ENCODE results near the gene ZNF462. TPM values are rescaled to one million over a fixed set of nuclear protein-coding genes. Genes with fewer than 3 reads are reported as not detected.
"Not testable (repeated sequence)": the region's sequence is repeated elsewhere in the genome, so short reads cannot be mapped to it uniquely, and the experiment has no call there.

Gene ZNF462
- total RNA-seq, 1 donor from 2014 or later: 21.1 TPM

- DNase-seq (ENCODE audit: missing footprints) (no peak), ATAC-seq (no peak)
- intact Hi-C loops (cut with DNase I): no loop called here
Observed at GRCh38 chr9:106970219-106970975, 107.4 kb downstream of the ZNF462 start.

- DNase-seq (ENCODE audit: missing footprints) (no peak), ATAC-seq (no peak)
- intact Hi-C loops (cut with DNase I): no loop called here
Observed at GRCh38 chr9:106970976-106971457, 108.1 kb downstream of the ZNF462 start.

DNA sequence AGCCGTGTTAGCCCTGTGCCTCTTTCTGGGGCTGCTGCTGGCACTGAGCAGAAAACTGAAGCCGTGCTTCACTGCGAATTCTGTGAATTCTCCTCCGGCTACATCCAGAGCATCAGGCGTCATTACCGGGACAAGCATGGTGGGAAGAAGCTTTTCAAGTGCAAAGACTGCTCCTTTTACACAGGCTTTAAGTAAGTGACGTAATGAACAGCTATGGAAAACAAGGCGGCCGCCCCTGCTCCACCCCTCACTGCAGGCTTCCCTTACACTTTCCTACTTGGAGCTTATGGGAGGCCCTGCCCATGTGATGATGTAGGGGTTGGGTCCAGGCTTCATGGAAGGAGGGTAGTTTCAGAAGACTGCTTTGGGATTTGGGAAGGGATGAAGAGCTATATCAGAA, 109.1 kb downstream of the ZNF462 start:
- DNase-seq (ENCODE audit: missing footprints) (no peak), ATAC-seq (no peak)
- intact Hi-C loops (cut with DNase I): no loop called here

GRCh38 chr9:106974341-106974740, 111.4 kb downstream of the ZNF462 start:
- intact Hi-C loops (cut with DNase I): no loop called here
- DNase-seq (ENCODE audit: missing footprints): no peak
- no peak for ATAC-seq

DNA sequence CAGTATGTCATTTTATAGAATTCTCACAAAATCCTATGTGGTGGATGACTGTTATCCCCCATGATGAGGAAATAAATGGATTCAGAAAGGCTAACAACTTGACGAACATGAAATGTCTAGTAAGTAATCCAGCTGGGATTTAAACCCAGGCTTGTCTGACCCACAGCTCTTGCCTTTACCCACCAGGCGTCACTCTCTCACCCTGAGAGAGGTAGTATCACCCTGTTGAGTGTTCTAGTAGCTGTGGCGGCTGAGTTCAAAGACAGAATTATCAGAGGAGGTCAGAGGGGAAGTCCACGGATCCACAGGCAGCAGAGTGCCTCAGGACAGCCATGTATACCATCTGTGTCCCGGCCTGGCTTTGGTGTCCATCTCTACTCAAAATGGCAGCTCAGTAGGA, 113.8 kb downstream of the ZNF462 start:
- ATAC-seq (no peak), DNase-seq (ENCODE audit: missing footprints) (no peak)
- intact Hi-C loops (cut with DNase I): no loop called here

DNA sequence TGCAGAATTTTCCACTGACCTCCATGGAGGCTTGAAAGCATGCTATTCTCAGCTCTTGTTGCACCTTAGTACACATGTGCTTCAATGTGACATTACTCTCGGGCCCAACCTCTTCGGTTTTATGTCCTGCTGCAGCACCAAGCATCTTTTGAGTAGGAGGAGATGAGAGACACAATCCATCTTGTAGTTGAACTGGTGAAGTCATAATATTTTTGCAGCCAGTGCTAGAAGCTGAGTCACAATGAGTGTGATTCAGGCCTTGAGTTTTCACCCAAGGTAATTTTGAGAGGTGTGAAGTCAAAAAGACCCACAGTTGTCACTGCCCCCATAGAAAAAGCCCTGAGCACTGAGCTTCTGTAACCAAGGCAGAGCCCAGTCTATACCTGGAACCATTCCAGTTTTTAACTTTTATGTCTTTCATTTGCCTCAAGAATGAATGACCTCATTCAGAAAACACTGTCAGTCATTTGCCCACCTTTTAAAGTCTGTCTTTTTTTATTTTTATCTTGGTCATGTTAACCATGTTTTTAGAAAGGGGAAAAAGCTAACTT, 117.7 kb downstream of the ZNF462 start:
- ATAC-seq: no peak
- DNase-seq (ENCODE audit: missing footprints): no peak
- intact Hi-C loops (cut with DNase I): loop anchor here (1.0 kb wide), 1 partner anchor 17 kb away; no protein-coding TSS in a partner anchor

DNA sequence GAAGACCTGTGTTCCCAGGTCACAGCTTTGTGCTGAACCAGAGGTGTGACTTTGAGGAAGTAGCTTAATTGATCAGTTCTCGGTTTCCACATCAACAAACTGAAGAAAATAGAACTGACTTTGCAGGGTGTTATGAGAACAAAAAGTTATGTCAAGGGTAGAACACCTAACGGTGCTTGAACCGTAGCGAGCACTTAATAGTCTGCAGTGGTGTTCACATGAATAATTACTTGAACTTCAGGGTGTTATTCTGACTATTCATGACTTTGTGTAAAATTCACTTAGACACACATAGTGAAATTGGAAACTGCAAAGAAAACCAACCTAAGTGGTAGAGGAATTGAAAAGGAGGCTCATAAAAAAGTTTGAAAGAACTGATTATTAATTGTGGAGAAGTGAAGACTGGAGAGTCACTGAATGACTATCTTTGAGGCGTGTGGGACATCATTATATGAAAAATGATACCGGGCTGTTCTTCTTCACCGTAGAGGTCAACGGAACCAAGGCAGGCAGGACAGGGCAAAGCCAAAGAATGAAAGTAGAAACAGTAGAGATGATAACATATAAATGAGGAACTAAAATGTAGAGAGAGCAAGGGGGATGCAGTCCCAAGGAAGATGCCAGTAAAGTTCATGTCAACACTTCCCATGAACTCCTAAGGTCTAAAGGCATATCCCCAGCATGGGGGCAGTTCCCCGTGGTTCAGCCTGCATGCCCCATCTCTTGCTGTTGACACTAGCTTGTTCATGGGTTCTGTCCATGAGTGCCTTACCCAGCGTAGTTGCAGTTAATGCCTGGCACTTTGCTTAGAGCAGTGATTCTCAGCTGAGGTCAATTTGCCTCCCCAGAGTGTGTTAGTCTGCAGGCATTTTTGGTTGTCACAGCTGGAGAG, 118.7 kb downstream of the ZNF462 start:
- no peak for DNase-seq (ENCODE audit: missing footprints)
- intact Hi-C loops (cut with DNase I): no loop called here
- ATAC-seq: no peak

DNA sequence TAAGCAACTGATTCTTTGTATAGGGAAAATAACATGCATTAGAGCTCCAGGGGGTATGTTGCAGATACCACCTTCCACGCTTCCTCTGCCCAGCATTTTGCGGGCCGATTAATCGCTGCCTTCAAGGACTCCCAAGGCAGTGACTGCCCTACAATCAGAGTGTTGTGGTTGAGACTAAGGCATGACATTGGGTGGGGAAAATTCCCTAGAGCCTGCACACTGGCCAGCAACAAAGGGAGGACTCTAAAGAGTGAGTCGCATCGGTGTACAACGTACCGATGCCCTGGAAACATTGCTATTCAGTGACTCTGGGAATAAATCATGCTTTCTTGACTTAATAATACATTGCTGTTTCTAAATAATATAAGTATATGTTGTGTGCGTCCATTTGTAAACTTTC, 119.7 kb downstream of the ZNF462 start:
- intact Hi-C loops (cut with DNase I): no loop called here
- no peak for DNase-seq (ENCODE audit: missing footprints)
- ATAC-seq: no peak

DNA sequence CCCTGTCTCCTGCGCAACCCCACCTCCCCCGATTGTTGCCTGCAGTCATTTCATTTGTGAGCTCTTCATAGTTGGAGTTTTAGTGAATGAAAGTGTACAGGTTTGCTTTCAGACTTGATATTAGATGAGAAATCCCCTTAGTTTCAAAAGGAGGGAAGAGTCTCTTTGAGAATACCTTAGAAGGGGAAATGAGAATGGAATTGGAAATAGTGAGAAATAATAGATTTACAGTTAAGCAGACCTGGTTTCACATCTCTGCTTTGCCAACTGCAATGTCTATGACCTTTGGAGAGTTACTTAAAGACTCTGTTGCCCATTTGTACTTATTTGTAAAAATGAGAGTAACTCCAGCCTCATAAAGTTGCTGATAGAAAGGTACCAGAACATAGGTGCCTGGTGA, 120.4 kb downstream of the ZNF462 start:
- intact Hi-C loops (cut with DNase I): no loop called here
- DNase-seq (ENCODE audit: missing footprints): no peak

GRCh38 chr9:106989904-106990303, 126.9 kb downstream of the ZNF462 start:
- DNase-seq (ENCODE audit: missing footprints); ATAC-seq; intact Hi-C loops (cut with DNase I): not testable (repeated sequence)

More for the DNA sequence above, 120.4 kb downstream of the ZNF462 start:
- no peak for ATAC-seq

DNA sequence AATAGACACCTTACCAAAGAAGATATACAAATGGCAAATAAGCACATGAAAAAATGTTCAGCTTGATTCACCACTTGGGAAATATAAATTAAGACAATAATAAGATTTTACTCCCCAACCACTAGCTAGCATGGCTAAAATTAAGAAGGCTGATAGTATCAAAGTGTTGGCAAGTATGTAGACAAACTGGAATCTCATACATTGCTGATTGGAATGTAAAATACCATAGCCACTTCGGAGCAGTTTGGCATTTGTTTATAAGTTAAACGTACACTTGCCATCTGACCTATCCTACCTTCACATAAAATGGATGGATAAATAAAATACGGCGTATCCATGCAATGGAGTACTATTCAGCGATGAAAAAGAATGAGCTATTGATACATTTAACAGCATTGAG, 129.2 kb downstream of the ZNF462 start:
- DNase-seq (ENCODE audit: missing footprints) (no peak), ATAC-seq (no peak)

DNA sequence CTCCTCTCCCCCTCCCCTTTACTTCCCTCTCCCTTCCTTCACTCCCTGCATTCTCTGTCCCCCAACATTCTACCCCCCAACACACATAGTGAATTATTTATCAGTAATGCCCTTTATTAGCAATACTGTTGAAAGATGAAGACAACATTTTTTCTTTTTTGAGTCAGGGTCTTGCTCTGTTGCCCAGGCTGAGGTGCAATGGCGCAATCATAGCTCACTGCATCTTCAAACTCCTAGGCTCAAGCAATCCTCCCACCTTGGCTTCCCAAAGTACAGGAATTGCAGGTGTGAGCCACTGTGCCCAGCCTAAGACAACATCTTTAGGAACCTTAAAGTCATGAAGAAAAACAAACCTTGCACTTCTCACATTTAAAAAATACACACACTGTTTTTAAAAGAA, 130.6 kb downstream of the ZNF462 start:
- intact Hi-C loops (cut with DNase I): no loop called here
- DNase-seq (ENCODE audit: missing footprints) (no peak), ATAC-seq (no peak)

More for the DNA sequence above, 129.2 kb downstream of the ZNF462 start:
- intact Hi-C loops (cut with DNase I): no loop called here

DNA sequence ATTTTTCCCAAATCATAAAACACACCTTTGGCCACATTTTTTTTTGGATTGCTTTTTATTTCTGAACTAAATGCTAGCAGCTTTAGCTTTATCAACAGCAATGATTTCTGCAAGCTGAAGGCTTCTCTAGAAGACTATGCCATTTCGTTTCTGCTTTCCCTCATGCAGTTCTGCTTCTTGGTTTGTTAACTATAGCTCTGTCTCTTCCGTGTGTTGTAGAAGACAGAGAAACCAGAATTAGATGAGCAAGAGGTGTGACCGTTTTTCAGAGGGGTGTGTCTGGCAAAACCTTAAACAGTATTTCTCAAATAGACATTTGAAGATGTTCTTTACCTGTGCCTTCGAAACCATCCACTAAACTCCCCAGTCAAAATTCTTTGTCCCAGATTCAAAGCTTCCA, 131.5 kb downstream of the ZNF462 start:
- ATAC-seq (no peak), DNase-seq (ENCODE audit: missing footprints) (no peak)
- intact Hi-C loops (cut with DNase I): no loop called here

GRCh38 chr9:107000218-107000617, 137.3 kb downstream of the ZNF462 start:
- no peak for DNase-seq (ENCODE audit: missing footprints)
- no peak for ATAC-seq
- intact Hi-C loops (cut with DNase I): no loop called here

DNA sequence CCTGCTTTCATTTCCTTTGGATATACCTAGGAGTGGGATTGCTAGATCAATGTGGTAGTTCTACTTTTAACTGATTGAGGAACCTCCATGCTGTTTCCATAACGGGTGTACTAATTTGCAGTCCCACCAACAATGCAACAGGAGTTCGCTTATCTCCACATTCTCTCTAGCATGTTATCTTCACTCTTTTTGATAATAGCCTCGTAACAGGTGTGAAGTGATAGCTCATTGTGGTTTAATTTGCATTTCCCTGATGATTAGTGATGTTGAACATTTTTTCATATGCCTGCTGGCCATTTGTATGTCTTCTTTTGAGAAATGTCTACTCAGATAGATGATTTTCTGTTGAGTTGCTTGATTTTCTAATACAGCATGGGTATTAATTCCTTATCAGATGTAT, 142.2 kb downstream of the ZNF462 start:
- intact Hi-C loops (cut with DNase I): no loop called here
- no peak for ATAC-seq
- no peak for DNase-seq (ENCODE audit: missing footprints)

GRCh38 chr9:107007402-107007801, 144.4 kb downstream of the ZNF462 start:
- DNase-seq (ENCODE audit: missing footprints): no peak
- intact Hi-C loops (cut with DNase I): no loop called here
- ATAC-seq: no peak

- intact Hi-C loops (cut with DNase I): no loop called here
- no peak for ATAC-seq
- DNase-seq (ENCODE audit: missing footprints): no peak
Observed at GRCh38 chr9:107008011-107008410, 145.0 kb downstream of the ZNF462 start.

DNA sequence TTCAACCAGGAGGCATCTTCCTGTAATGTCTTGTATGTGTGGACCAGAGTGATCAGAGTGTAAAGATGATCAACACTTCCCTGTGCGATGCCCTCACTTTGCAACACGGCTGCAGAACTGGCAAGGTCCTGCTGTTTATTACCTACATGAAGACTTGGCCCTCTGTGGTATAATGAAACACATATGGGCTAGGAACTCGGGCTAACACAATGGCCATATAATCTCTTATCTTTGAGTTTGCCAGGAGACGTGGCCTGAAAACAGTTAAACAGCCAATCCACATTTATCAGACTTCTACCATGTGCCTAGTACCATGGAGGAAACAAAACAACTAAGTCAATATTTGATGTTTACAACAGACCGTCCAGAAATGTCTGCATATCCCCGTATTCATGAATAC, 145.5 kb downstream of the ZNF462 start:
- intact Hi-C loops (cut with DNase I): no loop called here
- DNase-seq (ENCODE audit: missing footprints): no peak
- ATAC-seq: no peak

DNA sequence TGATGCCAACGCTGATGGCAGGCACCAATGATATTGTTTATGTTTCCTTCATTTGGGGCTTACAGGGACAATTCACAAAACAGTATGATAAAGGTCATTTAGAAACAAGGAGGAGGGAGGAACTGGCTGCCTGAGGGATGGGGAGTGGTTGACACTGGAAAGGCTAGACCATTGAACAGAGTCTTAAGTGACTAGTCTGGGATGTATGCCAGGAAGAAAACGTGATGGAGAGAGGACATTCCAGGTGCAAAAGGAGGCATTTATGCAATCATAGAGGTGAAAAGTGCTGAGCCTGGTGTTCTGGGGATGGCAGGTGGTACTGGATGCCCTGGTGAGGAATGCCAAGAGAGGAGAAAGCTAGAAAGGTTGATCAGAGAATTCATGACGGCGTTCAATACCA, 153.4 kb downstream of the ZNF462 start:
- ATAC-seq: no peak
- DNase-seq (ENCODE audit: missing footprints): no peak
- intact Hi-C loops (cut with DNase I): no loop called here

Data from Right ventricle myocardium inferior (tissue), 1 donor.